AG04449 (cell line): ENCODE results near the gene CA9.

Experiments
- CTCF ChIA-PET: fragments of 350-600 bp; formaldehyde crosslinking; extraction: SDS; loops from one replicate; lab custom pipeline; 2021; ENCODE audit warnings: antibody characterized with exemption; lab: Yijun Ruan, JAX
- POLR2A ChIA-PET: fragments of 400-600, 350-600 bp; formaldehyde crosslinking; extraction: SDS; loops from one replicate; lab custom pipeline; 2020; ENCODE audit warnings: antibody characterized with exemption, inconsistent platforms; lab: Yijun Ruan, JAX
- DNase-seq: peaks from one replicate; pipeline ENCODE4 v3.0.0-alpha.2; 2010; ENCODE audit warnings: low read depth, low spot score
- H3K4me3 ChIP-seq: 2 replicates; pipeline ENCODE4 v1.5.1; 2011; ENCODE audit warnings: low read depth, mild to moderate bottlenecking, control low read depth, low read length
- TF ChIP-seq, protein P1 (sequence below): IDR thresholded peaks from one replicate; pipeline ENCODE4 v1.5.1; 2011; ENCODE audit warnings: mild to moderate bottlenecking, moderate library complexity, low read length, control low read depth, inconsistent platforms; ENCODE audit not compliant: insufficient read depth; ENCODE audit errors: missing control alignments

CA9 gene

DNA sequence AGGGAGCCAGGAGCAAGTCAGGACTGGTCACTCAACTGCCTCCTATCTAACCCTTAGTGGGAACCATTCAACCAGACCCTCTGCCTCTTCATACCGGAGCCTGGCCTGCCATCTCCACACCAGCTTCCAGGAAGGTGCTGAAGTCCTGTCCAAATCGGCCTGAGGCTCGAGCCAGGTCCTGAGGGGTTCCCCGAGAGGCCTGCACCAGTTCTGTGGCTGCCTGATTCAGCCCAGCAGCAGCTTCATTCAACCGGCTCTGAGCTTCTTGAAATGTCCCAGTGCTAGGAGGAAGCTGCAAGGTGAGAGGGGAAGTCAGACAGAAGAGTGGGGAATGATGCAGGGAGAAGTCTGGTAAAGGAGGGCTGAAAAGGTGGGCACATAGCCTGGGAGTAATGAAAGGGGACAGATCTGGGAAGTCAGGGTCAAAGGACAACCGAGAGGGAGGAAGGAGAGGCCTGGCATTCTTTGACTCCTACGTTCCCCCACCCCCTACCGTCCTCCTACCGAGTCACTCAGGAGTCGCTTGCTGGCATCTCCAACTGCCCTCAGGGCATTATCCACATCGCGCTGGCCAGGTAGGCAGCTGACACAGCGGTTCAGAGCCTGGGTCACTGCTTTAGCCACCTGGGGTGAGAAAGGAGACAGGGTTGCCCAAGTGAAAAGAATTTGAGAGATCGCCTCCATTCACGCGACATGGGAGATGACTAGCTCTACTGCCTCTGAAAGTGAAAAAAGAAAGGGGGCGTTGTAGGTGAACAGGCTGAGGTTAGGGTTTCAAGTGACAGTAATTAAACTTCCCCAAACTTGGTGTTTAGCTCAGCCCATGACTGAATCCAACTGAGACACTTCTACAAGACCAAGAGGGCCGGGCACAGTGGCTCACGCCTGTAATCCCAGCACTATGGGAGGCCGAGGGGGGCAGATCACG lies 38.0 kb downstream of the CA9 start:
- ChIA-PET POLR2A (interaction anchor here (0.7 to 3.0 kb wide), 7 partner anchors 10 to 22 kb away, joined by 3 to 16 read pairs (median 5); partner anchors contain the start of genes CREB3, TLN1 and TPM2), CTCF (interaction anchor here (1.1 to 34.3 kb wide), 4 partner anchors 6 to 108 kb away, joined by 4 to 816 read pairs (median 410); partner anchors contain the start of genes CREB3, TLN1 and TPM2)
- TF ChIP-seq, protein P1, sequence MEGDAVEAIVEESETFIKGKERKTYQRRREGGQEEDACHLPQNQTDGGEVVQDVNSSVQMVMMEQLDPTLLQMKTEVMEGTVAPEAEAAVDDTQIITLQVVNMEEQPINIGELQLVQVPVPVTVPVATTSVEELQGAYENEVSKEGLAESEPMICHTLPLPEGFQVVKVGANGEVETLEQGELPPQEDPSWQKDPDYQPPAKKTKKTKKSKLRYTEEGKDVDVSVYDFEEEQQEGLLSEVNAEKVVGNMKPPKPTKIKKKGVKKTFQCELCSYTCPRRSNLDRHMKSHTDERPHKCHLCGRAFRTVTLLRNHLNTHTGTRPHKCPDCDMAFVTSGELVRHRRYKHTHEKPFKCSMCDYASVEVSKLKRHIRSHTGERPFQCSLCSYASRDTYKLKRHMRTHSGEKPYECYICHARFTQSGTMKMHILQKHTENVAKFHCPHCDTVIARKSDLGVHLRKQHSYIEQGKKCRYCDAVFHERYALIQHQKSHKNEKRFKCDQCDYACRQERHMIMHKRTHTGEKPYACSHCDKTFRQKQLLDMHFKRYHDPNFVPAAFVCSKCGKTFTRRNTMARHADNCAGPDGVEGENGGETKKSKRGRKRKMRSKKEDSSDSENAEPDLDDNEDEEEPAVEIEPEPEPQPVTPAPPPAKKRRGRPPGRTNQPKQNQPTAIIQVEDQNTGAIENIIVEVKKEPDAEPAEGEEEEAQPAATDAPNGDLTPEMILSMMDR: no peak
- no peak overlapping the region for H3K4me3 ChIP-seq
- no peak for DNase-seq

DNA sequence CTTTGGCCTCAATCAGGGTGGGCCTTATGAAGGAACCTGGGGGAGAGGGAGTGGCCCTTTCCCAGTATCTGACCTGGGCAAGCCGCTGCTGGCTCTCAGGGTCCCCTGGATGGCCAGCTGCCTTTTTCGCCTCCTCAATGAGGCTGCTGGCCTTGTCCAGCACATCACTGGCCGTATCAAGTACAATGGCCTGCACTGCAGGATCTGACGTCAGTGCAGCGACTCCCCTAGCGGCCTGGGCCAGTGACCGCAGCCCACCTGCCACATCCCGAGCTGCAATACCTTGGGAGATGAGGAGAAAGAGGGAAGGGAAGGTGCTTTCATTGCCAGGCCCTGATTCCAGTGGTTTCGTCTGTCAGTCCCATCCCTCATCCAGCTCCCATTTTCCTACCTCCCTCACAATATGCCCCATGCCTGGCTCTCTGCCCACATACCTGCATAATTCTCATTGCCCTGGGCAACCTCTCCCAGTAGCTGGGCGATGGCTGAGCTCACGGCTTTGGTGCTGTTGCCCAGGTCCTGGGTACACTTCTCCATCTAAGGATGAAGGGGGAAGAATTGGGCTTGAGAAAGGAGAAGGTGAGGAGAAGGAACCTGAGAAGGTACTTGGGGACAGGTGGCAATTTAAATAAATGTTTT lies 39.2 kb downstream of the CA9 start:
- CTCF ChIA-PET: interaction anchor here (1.1 to 34.3 kb wide), 4 partner anchors 5 to 109 kb away, joined by 4 to 816 read pairs (median 410); partner anchors contain the start of genes CREB3, TLN1 and TPM2
- TF ChIP-seq, protein P1: no peak
- POLR2A ChIA-PET: interaction anchor here (0.6 to 3.0 kb wide), 5 partner anchors 9 to 20 kb away, joined by 3 to 12 read pairs (median 4); partner anchors contain the start of genes CREB3 and TLN1
- H3K4me3 ChIP-seq: no peak overlapping the region
- no peak for DNase-seq

- POLR2A ChIA-PET: interaction anchor here (0.5 to 1.9 kb wide), 5 partner anchors 9 to 35 kb away, joined by 3 to 12 read pairs (median 4); no protein-coding TSS in a partner anchor
- no peak overlapping the region for H3K4me3 ChIP-seq
- TF ChIP-seq, protein P1: no peak
- DNase-seq: no peak
- CTCF ChIA-PET: interaction anchor here (1.5 to 34.3 kb wide), 3 partner anchors 4 to 56 kb away, joined by 5 to 816 read pairs (median 816); partner anchors contain the start of genes CCDC107, CREB3, RMRP and TLN1
Measured at GRCh38 chr9:35713578-35713977, 39.9 kb downstream of the CA9 start.

GRCh38 chr9:35714123-35714522 lies 40.4 kb downstream of the CA9 start:
- TF ChIP-seq, protein P1: no peak
- CTCF ChIA-PET: interaction anchor here (1.5 to 34.3 kb wide), 3 partner anchors 4 to 56 kb away, joined by 5 to 816 read pairs (median 816); partner anchors contain the start of genes CCDC107, CREB3, RMRP and TLN1
- no peak for DNase-seq
- POLR2A ChIA-PET: interaction anchor here (0.8 to 4.7 kb wide), 4 partner anchors 9 to 23 kb away, joined by 3 to 36 read pairs (median 6); no protein-coding TSS in a partner anchor
- H3K4me3 ChIP-seq: no peak overlapping the region

DNA sequence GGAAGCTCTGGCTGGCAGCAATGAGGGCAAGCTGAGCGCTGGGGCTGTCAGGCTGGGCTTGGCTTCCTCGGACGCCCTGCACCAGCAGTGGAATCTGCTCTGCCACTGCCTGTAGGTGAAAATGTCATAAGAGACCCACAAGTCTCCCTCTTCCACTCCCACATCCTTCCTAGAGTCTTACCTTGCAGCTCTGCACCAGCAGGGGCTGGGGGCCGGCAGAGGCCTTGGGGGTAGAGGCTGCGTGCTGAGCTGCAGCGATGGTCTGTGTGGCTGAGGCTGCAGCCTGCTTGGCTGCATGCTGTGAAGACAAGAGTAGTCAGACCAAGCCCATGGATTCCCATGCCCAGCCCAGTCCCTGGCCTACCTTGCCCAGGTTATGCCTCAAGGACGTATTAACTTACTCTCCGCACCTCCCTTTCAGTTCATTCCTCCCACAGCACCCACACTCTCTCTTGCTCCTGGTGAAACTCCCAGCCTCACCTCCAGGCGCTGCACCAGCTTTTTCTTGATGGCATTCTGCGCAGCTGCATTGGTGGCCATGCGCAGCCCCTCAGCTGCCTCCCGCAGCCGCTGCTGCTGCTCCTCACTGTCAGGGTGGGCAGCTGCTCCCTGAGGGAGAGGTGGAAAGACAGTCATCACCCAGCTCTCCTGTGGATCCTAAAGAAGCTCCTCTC lies 41.0 kb downstream of the CA9 start:
- POLR2A ChIA-PET: interaction anchor here (0.8 to 4.7 kb wide), 5 partner anchors 10 to 24 kb away, joined by 3 to 36 read pairs (median 4); no protein-coding TSS in a partner anchor
- H3K4me3 ChIP-seq: no peak overlapping the region
- CTCF ChIA-PET: interaction anchor here (1.5 to 34.3 kb wide), 3 partner anchors 3 to 57 kb away, joined by 5 to 816 read pairs (median 816); partner anchors contain the start of genes CCDC107, CREB3, RMRP and TLN1
- no peak for DNase-seq
- TF ChIP-seq, protein P1: no peak
